Right lobe of liver (tissue), 4 donors: ENCODE measurements around the gene BMERB1.

ENCODE experiments used
- CTCF ChIP-seq, 4 donors: fragments of 200-600 bp in 3 of 4; fragments of 450-650 bp in 1 of 4; IDR thresholded peaks; one replicate each; pipeline versions ENCODE4 v1.5.1 to v1.8.0; 2016 to 2022; ENCODE audit warnings: antibody characterized with exemption in 4 of 4, mild to moderate bottlenecking in 2 of 4
- POLR2A ChIP-seq: fragments of 450-650 bp; IDR thresholded peaks from one replicate; pipeline ENCODE4 v1.6.1; 2017; ENCODE audit warnings: antibody characterized with exemption, mild to moderate bottlenecking
- donor health status: DM: no; HTN: no; CAD: no.
- donor health status: DM: no; HTN: no; CAD: no.
- donor health status: DM: no; HTN: yes; CAD: no.

GRCh38 chr16:15544405-15544804 lies 110.0 kb downstream of the BMERB1 start:
- no peak for TF ChIP-seq CTCF (IDR thresholded peaks at IDR 0.05)
- TF ChIP-seq POLR2A: no peak
